Common myeloid progenitor, CD34-positive (primary cell): ENCODE results near the gene DNAH12.

ENCODE experiments used
- CTCF ChIA-PET: fragments of 350-600 bp; sonication (Branson Sonifier 250); formaldehyde crosslinking; loops from one replicate; lab custom pipeline; 2021; ENCODE audit warnings: antibody characterized with exemption; lab: Charles Lee
- POLR2A ChIA-PET: fragments of 350-600 bp; sonication (Branson Sonifier 250); formaldehyde crosslinking; loops from one replicate; lab custom pipeline; 2021; ENCODE audit warnings: antibody characterized with exemption; lab: Charles Lee
- DNase-seq, 3 donors: peaks; one replicate each; pipeline versions ENCODE4 v3.0.0 to v3.0.0-alpha.2; 2013
- H3K27ac ChIP-seq, 2 experiments: 1 replicate in 1 of 2; 2 replicates in 1 of 2; pipeline ENCODE4 v1.7.0; 2013; ENCODE audit warnings: inconsistent platforms in 2 of 2, low read length in 2 of 2, mild to moderate bottlenecking in 2 of 2, low read depth in 1 of 2, moderate library complexity in 1 of 2; ENCODE audit not compliant: severe bottlenecking in 2 of 2, insufficient read depth in 1 of 2, poor library complexity in 1 of 2
- H3K27me3 ChIP-seq, 5 experiments: replicated peaks in 2 of 5; 1 replicate in 3 of 5; 2 replicates in 2 of 5; pipeline versions ENCODE4 v1.6.1 to v1.7.0; 2013; ENCODE audit warnings: low read length in 4 of 5, mild to moderate bottlenecking in 2 of 5, moderate library complexity in 2 of 5, inconsistent platforms in 1 of 5; ENCODE audit not compliant: insufficient read depth in 5 of 5, control insufficient read depth in 4 of 5
- H3K36me3 ChIP-seq, 4 experiments: 1 replicate in 2 of 4; 2 replicates in 2 of 4; pipeline versions ENCODE4 v1.6.1 to v1.7.0; 2013; ENCODE audit warnings: low read length in 3 of 4, control low read depth in 1 of 4, mild to moderate bottlenecking in 1 of 4; ENCODE audit not compliant: control insufficient read depth in 4 of 4, insufficient read depth in 4 of 4
- H3K4me1 ChIP-seq, 4 experiments: 1 replicate in 3 of 4; 2 replicates in 1 of 4; pipeline versions ENCODE4 v1.6.1 to v1.7.1; 2013; ENCODE audit warnings: low read length in 3 of 4, mild to moderate bottlenecking in 3 of 4, control low read depth in 1 of 4, inconsistent platforms in 1 of 4, moderate library complexity in 1 of 4; ENCODE audit not compliant: control insufficient read depth in 4 of 4, insufficient read depth in 4 of 4; ENCODE audit errors: control extremely low read depth in 1 of 4
- H3K4me3 ChIP-seq, 7 experiments: 1 replicate in 4 of 7; 2 replicates in 3 of 7; pipeline versions ENCODE4 v1.5.1 to v1.7.0; 2013; ENCODE audit warnings: mild to moderate bottlenecking in 7 of 7, low read length in 6 of 7, moderate library complexity in 6 of 7, inconsistent platforms in 2 of 7, low read depth in 2 of 7, control low read depth in 1 of 7; ENCODE audit not compliant: insufficient read depth in 4 of 7, control insufficient read depth in 1 of 7; ENCODE audit errors: extremely low read depth in 1 of 7
- H3K9me3 ChIP-seq, 5 experiments: 1 replicate in 4 of 5; 2 replicates in 1 of 5; pipeline versions ENCODE4 v1.6.1 to v1.7.1; 2013; ENCODE audit warnings: low read length in 4 of 5, mild to moderate bottlenecking in 2 of 5, inconsistent platforms in 1 of 5, low read depth in 1 of 5, moderate library complexity in 1 of 5; ENCODE audit not compliant: control insufficient read depth in 4 of 5, insufficient read depth in 2 of 5; ENCODE audit errors: control extremely low read depth in 1 of 5
- WGBS: methylation state at CpG from one replicate; pipeline ENCODE4 v1.1.5; 2013; ENCODE audit not compliant: insufficient coverage; 5-methylcytosine and 5-hydroxymethylcytosine counted together

The DNAH12 gene

GRCh38 chr3:57577801-57578200 is 33.7 kb upstream of the DNAH12 start:
- H3K27me3 ChIP-seq = no peaks in the 10 kb centered on the region
- peaks cover 0 to 4% (median 0%) of the 10 kb centered on the region in 4 experiments for H3K4me1 ChIP-seq
- no peak overlapping the region for H3K27ac ChIP-seq
- CTCF ChIA-PET = interaction anchor here (0.6 to 2.2 kb wide), 3 partner anchors 10 to 756 kb away, joined by 3 to 7 read pairs (median 6); partner anchors contain the start of gene ARF4
- POLR2A ChIA-PET = no interaction called here
- DNase-seq = no peak
- H3K9me3 ChIP-seq = no peaks in the 10 kb centered on the region
- 91% methylated on average over 4 of the region's 9 CpGs for WGBS
- H3K4me3 ChIP-seq = no peak overlapping the region
- peaks cover 6 to 73% (median 29%) of the 10 kb centered on the region in 4 experiments for H3K36me3 ChIP-seq

- WGBS = 63% methylated on average over 1 of the region's 3 CpGs
- no peaks in the 10 kb centered on the region for H3K9me3 ChIP-seq
- DNase-seq = no peak
- H3K4me1 ChIP-seq = peaks cover 0 to 4% (median 0%) of the 10 kb centered on the region in 4 experiments
- ChIA-PET POLR2A (interaction anchor here (1.5 kb wide), 1 partner anchor 14 kb away, joined by 4 read pairs; no protein-coding TSS in a partner anchor), CTCF (interaction anchor here (0.5 to 1.1 kb wide), 2 partner anchors 13 to 35 kb away, joined by 3 to 4 read pairs; no protein-coding TSS in a partner anchor)
- H3K27ac ChIP-seq = no peak overlapping the region
- H3K4me3 ChIP-seq = no peak overlapping the region
- H3K27me3 ChIP-seq = no peaks in the 10 kb centered on the region
- H3K36me3 ChIP-seq = peaks cover 10 to 78% (median 35%) of the 10 kb centered on the region in 4 experiments
Observed at GRCh38 chr3:57575966-57576626, 32.0 kb upstream of the DNAH12 start.

GRCh38 chr3:57572096-57572495 is 28.0 kb upstream of the DNAH12 start:
- CTCF ChIA-PET = interaction anchor here (0.9 to 3.3 kb wide), 5 partner anchors 9 to 25 kb away, joined by 3 to 12 read pairs (median 4); partner anchors contain the start of genes ARF4 and PDE12
- POLR2A ChIA-PET = interaction anchor here (1.1 kb wide), 1 partner anchor 24 kb away, joined by 3 read pairs; no protein-coding TSS in a partner anchor
- DNase-seq = no peak
- Histone ChIP-seq H3K4me3 (no peak overlapping the region), H3K27me3 (no peaks in the 10 kb centered on the region), H3K36me3 (peaks cover 8 to 69% (median 36%) of the 10 kb centered on the region in 4 experiments), H3K9me3 (no peaks in the 10 kb centered on the region), H3K4me1 (peaks cover 0 to 4% (median 0%) of the 10 kb centered on the region in 4 experiments), H3K27ac (no peak overlapping the region)
- WGBS = 100% methylated on average over 1 of the region's 3 CpGs

- Histone ChIP-seq H3K9me3 (no peaks in the 10 kb centered on the region), H3K36me3 (peaks cover 10 to 63% (median 31%) of the 10 kb centered on the region in 4 experiments), H3K4me1 (peaks cover 0 to 8% (median 0%) of the 10 kb centered on the region in 4 experiments), H3K4me3 (no peak overlapping the region), H3K27ac (no peak overlapping the region), H3K27me3 (no peaks in the 10 kb centered on the region)
- 100% methylated on average over 1 of the region's 2 CpGs for WGBS
- ChIA-PET CTCF (interaction anchor here (0.6 kb wide), 1 partner anchor 25 kb away, joined by 3 read pairs; no protein-coding TSS in a partner anchor), POLR2A (interaction anchor here (1.1 kb wide), 1 partner anchor 25 kb away, joined by 3 read pairs; no protein-coding TSS in a partner anchor)
- DNase-seq = no peak
Observed at GRCh38 chr3:57570878-57571277, 26.7 kb upstream of the DNAH12 start.

GRCh38 chr3:57569859-57570450 is 25.8 kb upstream of the DNAH12 start:
- Histone ChIP-seq H3K9me3 (no peaks in the 10 kb centered on the region), H3K4me1 (peaks cover 0 to 8% (median 0%) of the 10 kb centered on the region in 4 experiments), H3K27me3 (no peaks in the 10 kb centered on the region), H3K36me3 (peaks cover 10 to 55% (median 28%) of the 10 kb centered on the region in 4 experiments), H3K4me3 (no peak overlapping the region), H3K27ac (no peak overlapping the region)
- no CpG with 5 or more reads among the region's 6 CpGs for WGBS
- no peak for DNase-seq
- ChIA-PET POLR2A (interaction anchor here (0.6 to 1.1 kb wide), 2 partner anchors 18 to 26 kb away, joined by 3 to 5 read pairs; no protein-coding TSS in a partner anchor), CTCF (interaction anchor here (1.2 kb wide), 1 partner anchor 9 kb away, joined by 3 read pairs; no protein-coding TSS in a partner anchor)

- H3K4me3 ChIP-seq = no peak overlapping the region
- no peak for DNase-seq
- ChIA-PET POLR2A (no interaction called here), CTCF (interaction anchor here (1.6 kb wide), 1 partner anchor 13 kb away, joined by 5 read pairs; no protein-coding TSS in a partner anchor)
- no CpG with 5 or more reads among the region's 1 CpG for WGBS
- H3K4me1 ChIP-seq = peaks cover 8 to 31% (median 26%) of the 10 kb centered on the region in 4 experiments
- H3K9me3 ChIP-seq = no peaks in the 10 kb centered on the region
- H3K36me3 ChIP-seq = peaks cover 3 to 17% (median 12%) of the 10 kb centered on the region in 4 experiments
- H3K27me3 ChIP-seq = no peaks in the 10 kb centered on the region
- H3K27ac ChIP-seq = no peak overlapping the region
Observed at GRCh38 chr3:57559526-57559925, 15.4 kb upstream of the DNAH12 start.
